GM19463 (cell line): Measurements from ENCODE around the gene PTPRN2.
"Not testable (repeated sequence)": the region's sequence is repeated elsewhere in the genome, so short reads cannot be mapped to it uniquely, and the experiment has no call there.

Source experiments
- ATAC-seq: cut with Tn5 transposase; IDR thresholded peaks from one replicate; pipeline ENCODE4 v1.9.1; 2021; ENCODE audit warnings: mild to moderate bottlenecking, moderate library complexity; ENCODE audit not compliant: unreplicated experiment

Gene PTPRN2

GRCh38 chr7:158356454-158356853 is 231.2 kb downstream of the PTPRN2 start:
- no peak for ATAC-seq

- ATAC-seq: no peak
Observed at GRCh38 chr7:158355456-158356065, 232.1 kb downstream of the PTPRN2 start.

- no peak for ATAC-seq
Observed at GRCh38 chr7:158354861-158355260, 232.8 kb downstream of the PTPRN2 start.

GRCh38 chr7:158353606-158354570 is 233.7 kb downstream of the PTPRN2 start:
- no peak for ATAC-seq

- not testable (repeated sequence) for ATAC-seq
Observed at GRCh38 chr7:158351899-158352729, 235.5 kb downstream of the PTPRN2 start.

GRCh38 chr7:158351481-158351880 is 236.1 kb downstream of the PTPRN2 start:
- no peak for ATAC-seq

GRCh38 chr7:158351051-158351450 is 236.6 kb downstream of the PTPRN2 start:
- no peak for ATAC-seq

GRCh38 chr7:158350166-158350900 is 237.3 kb downstream of the PTPRN2 start:
- ATAC-seq: no peak

- ATAC-seq: no peak
Observed at GRCh38 chr7:158348446-158348845, 239.2 kb downstream of the PTPRN2 start.

GRCh38 chr7:158348039-158348438 is 239.6 kb downstream of the PTPRN2 start:
- ATAC-seq: not testable (repeated sequence)

GRCh38 chr7:158345731-158346130 is 241.9 kb downstream of the PTPRN2 start:
- no peak for ATAC-seq

- no peak for ATAC-seq
Observed at GRCh38 chr7:158344706-158345300, 242.8 kb downstream of the PTPRN2 start.

GRCh38 chr7:158343936-158344455 is 243.6 kb downstream of the PTPRN2 start:
- ATAC-seq: no peak

- ATAC-seq: no peak
Observed at GRCh38 chr7:158343526-158343925, 244.1 kb downstream of the PTPRN2 start.

GRCh38 chr7:158341097-158341496 is 246.5 kb downstream of the PTPRN2 start:
- not testable (repeated sequence) for ATAC-seq

GRCh38 chr7:158336952-158337351 is 250.7 kb downstream of the PTPRN2 start:
- not testable (repeated sequence) for ATAC-seq

- not testable (repeated sequence) for ATAC-seq
Observed at GRCh38 chr7:158332516-158332915, 255.1 kb downstream of the PTPRN2 start.

GRCh38 chr7:158331826-158332450 is 255.7 kb downstream of the PTPRN2 start:
- not testable (repeated sequence) for ATAC-seq

- ATAC-seq: no peak
Observed at GRCh38 chr7:158329686-158330085, 257.9 kb downstream of the PTPRN2 start.
